Stimulated activated CD4-positive, alpha-beta T cell treated with anti-CD3 and anti-CD28 coated beads, Interleukin-4, amount 100 ng/mL, for 48 hours (primary cell): Measurements from ENCODE around the gene KIRREL3.

Experiments
- DNase-seq, 2 donors: peaks; one replicate each; pipeline ENCODE4 v3.0.0-alpha.2; 2020; ENCODE audit warnings: low read depth in 2 of 2

Gene KIRREL3

GRCh38 chr11:126534141-126534805, 466.3 kb downstream of the KIRREL3 start:
- no peak for DNase-seq

GRCh38 chr11:126533560-126533959, 467.0 kb downstream of the KIRREL3 start:
- no peak for DNase-seq

- DNase-seq: no peak
Measured at GRCh38 chr11:126530416-126530815, 470.2 kb downstream of the KIRREL3 start.

- DNase-seq: no peak
Measured at GRCh38 chr11:126529037-126529436, 471.5 kb downstream of the KIRREL3 start.

- DNase-seq: no peak
Measured at GRCh38 chr11:126528075-126528474, 472.5 kb downstream of the KIRREL3 start.

- DNase-seq: no peak
Measured at GRCh38 chr11:126527651-126528050, 472.9 kb downstream of the KIRREL3 start.

DNA sequence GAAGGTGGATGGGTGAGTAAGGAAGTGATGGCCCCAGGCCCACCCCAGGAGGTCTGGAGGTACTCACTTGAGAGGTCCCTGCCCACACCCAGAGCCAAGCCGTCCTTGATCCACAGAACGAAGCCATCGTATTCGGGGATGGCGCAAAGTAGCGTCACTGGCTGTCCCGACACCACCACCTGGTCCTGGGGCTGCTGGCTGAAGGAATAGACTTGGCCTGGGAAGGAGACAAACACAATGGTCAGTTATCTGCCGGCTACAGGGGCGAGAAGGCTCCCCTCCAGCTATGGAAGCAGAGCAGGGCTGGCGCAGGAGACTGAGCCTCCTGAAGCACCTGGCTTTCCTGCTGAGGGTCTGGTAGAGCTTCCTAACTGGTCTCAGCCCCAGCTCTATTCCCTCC, 474.1 kb downstream of the KIRREL3 start:
- no peak for DNase-seq

DNA sequence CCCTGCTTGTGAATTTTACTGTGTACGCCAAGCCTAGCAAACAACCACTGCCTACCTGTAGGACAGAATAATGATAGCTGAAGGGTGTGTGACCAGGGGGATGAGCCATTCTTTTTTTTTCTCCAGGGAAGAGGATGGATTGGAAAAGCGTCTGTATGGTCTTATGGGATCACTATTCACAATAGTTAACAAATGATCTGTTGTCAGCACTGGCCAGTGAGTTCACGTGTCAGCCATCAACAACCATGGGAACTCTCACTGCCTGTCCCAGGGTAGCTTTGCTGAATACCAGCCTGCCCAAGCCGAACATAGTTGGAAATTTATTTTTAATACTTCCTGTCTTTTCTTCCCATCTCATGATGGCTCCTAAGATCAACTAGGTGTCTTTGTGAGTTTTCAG, 474.9 kb downstream of the KIRREL3 start:
- DNase-seq: no peak

GRCh38 chr11:126525216-126525615, 475.4 kb downstream of the KIRREL3 start:
- no peak for DNase-seq

DNA sequence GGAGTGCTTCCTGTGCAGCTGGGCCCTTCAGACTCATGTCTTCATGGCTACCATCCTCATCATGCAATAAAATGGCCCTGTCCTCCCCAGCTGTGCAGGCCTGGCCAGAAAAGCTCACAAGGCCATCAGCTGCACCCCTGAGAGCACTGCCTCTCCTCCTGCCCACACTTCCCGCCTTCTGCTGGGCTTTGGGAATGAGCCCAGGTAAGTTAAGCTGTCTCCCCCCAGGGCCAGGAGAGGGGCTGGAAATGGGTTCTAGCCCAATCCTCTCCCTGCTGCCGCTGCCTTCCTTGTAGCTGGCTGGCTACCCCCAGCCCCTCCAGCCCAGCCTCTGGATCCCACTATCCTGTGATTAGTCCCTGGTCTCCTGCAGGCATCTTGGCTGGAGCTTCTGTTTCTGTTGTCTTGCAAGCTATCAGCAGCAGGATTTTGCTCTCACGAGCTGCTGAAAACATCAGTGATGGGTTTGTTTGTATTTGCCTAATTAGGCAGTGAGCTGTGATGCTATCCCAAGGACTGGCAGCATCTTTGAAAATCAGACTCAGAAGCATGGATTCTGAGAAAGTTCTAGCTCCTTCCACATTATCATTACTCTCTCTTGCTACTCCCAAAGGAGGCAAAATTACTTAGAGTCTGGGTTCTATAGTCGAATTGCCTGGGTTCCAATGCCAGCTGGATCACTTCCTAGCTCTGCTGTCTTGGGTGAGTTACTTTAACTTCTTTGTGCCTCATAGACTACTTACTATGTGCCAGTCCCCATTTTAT, 476.9 kb downstream of the KIRREL3 start:
- DNase-seq: no peak

GRCh38 chr11:126522606-126523005, 478.0 kb downstream of the KIRREL3 start:
- DNase-seq: no peak

GRCh38 chr11:126522152-126522551, 478.4 kb downstream of the KIRREL3 start:
- DNase-seq: no peak

- DNase-seq: no peak
Measured at GRCh38 chr11:126521196-126521595, 479.4 kb downstream of the KIRREL3 start.

DNA sequence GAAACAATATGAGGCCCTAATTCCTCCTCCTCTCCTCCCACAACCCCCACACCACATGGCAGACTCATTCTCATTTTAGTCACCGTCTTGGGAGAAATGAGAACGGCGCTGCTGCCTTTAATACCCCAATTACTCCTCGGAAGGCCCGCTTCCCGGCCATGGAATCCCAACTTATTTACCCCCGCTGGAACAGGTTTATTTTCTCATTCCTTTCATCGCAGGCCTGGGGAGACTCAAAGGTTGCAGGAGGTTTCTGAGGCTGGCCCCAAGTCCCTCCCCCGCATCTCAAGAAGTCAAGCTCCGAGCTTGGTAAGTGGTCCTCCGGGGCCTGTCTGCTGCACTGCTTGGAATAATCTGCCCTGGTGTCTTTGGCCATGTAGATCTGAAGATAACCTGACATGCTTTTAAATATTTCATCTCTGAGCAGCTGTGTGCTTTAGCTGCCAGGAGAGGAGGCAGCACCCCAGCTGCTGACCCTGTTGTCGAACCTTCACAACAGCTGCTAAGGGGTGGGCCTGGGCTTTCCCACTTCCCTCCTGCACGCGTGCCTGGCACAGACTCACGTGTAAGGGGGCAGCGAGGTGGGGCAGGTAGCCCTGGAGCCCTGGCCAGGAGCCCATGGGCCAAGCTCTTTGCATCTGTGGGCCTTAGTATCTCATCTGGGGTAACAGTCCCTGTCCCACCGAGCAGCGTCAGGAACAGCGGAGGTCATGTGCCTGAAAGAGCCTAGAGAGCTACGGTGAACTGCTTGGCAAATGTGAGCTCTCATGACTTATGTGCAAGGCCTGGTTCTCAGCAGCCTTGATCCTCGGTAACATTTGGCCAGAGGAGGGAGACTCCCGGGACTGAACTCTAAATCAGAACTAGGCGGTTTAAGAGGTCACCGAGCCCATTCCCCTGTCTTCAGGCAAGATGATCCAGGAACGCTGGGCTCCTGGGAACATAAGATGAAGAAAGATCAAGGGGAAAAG, 480.5 kb downstream of the KIRREL3 start:
- no peak for DNase-seq

DNA sequence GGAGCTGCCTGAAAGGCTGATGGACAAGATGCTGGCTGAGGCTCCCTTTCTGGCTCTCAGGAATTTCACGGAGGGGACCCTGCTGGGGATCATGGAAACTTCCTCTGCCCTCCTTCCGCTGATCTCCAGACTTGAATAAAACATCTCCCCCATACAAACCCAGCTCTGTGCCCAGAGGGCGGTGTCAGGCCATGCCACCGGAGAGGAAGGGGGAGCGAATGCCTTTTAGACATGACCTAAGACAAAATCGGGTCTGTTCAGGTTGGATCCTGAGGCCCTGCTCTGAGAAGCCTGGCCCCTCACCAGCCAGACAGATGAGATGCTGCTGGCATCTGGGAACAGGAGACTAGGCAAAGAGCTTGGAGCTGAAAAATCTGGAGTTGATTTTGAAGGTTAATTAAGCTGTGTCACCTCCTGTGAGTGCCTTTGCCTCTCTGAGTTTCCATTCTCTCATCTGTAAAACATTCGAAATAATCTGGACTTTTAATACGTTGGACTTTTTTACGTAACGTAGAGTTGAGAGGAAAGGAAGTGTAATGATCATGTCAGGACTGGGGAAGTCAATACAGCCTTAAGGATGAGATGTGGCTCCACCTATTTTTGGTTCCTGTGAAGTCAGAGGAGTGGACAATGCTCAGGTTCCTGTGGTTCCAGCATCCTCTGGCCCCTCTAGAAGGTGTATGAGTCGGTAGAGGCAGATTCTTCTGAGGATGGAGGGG, 481.4 kb downstream of the KIRREL3 start:
- DNase-seq: no peak

DNA sequence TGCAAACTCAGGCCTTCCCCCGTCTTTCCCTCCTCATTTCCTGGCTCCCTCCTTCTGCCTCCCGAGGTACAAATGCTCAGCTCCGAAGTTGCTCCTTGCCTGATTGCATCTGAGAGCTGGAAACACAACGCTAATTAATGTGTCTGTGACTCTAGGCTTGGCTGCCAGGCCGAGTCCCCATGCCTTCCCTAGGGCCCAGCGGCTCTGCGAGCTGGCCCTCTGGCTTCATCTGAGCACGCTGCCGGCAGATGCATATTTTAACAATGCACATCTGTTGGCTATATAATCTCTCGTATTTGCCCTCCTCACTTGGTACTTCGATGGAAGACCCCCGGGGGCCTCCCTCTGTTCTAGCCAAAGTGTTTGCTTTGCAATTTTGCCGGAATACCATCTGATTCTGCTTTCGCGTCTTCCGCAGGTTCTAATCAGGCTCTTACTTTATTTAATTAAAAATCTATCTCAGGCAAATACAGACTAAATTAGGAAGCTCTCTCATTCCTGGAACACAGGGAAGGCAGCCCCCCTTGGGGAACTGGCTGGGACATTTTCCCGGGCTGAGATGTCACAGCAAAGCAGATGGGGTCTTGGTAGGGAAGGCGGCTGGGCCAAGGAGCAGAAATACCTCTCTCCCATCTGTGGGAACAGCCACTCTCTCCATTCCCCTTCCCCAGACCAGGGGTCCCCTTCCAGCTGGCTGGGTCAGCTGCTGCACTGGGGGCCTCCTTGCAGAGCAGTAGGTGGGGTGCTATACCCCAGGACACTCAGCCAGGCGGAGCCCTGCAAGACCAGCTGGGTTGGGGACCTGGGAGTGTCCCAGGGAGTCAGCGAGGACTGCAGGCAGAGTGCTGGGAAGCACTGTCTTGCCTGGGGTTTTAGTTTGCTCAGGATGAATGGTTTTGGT, 482.2 kb downstream of the KIRREL3 start:
- no peak for DNase-seq

- DNase-seq: no peak
Measured at GRCh38 chr11:126515501-126515900, 485.1 kb downstream of the KIRREL3 start.

GRCh38 chr11:126514061-126514693, 486.4 kb downstream of the KIRREL3 start:
- DNase-seq: no peak

GRCh38 chr11:126512741-126513715, 487.5 kb downstream of the KIRREL3 start:
- no peak for DNase-seq
